RCC 7860 (cell line): ENCODE results near the gene MTG2.

ENCODE experiments used
- DNase-seq: peaks from one replicate; pipeline ENCODE4 v3.0.0-alpha.2; 2015; ENCODE audit warnings: low spot score
- FAIRE-seq: peaks from 2 replicates; lab custom pipeline; 2012; peaks lifted over from hg19 to GRCh38; lab: Jason Lieb, UNC

Gene MTG2

DNA sequence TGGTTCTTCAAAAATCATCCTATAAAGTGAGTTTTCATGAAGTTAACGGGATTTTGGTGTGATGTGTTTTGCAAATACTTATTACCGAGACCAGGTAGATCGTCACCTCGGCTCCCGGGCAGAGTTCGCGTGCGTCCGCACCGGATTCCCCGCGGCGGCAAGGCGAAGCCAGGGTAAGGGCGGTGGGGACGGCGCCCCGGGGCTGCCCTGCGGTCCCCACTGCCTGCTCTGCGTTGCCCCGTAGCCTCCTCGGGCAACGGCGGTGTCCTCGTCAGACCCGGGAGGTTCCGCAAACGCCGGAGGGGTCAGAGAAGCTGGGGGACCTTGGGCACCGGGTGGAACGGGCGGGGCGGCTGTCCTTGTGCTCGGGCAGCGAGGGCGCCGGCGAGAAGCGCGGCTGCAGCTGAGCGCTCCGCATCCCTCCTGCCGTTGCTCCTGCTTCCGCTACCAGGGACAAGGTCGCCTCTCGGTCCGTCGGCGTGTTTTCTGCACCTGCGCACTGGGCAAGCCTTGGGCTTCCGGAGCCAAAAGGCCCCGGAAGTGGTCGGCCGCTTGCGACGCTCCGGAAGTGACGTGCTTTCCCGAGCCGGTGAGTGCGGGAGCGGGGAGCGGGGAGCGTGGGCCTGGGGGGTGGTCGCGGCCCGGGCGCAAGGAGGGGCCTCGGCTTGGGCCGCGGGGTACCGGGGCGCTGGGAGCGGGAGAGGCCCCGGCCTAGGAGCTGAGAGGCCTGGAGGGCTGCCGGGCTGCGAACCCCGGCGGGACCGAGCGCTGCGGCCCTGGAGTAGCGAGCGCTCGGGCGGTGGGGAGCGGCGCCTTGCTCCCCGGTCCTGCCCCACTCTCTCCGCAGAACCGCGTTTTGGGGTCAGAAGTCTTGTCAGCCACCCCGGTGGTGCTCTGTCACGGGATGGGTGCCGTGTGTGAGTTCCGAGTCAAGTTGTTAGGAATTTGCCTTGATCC is at the start of gene MTG2:
Gene MTG2 (plus strand): TSS at position 560 of the 957 bp plus-strand sequence. CDS start 10,393 bp downstream, outside the sequence.
- DNase-seq (peak; percentile 94), FAIRE-seq (peak; percentile 20)

- DNase-seq: no peak
- no peak for FAIRE-seq
These were observed 49.6 kb upstream of the MTG2 start for GRCh38 chr20:62133051-62133845.

- FAIRE-seq: no peak
- DNase-seq: no peak
These were observed 49.0 kb upstream of the MTG2 start for GRCh38 chr20:62133864-62134263.

DNA sequence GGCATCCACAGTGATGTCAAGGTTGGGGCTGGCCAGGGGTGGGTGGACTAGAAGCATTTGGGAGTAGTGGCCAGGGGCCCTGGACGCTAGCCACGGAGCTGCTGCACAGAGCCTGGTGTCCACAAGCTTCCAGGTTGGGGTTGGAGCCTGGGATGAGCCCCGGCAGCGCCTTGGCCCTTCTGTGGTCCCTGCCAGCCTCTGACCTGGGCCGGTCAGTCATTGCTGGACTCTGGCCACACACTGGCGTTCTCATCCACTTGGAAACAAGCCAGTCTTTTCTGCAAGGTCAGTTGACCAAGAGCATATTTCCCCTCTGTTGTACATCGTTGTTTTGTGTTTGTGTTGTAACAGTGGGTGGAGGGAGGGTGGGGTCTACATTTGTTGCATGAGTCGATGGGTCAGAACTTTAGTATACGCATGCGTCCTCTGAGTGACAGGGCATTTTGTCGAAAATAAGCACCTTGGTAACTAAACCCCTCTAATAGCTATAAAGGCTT is 48.0 kb upstream of the MTG2 start:
- no peak for DNase-seq
- no peak for FAIRE-seq

DNA sequence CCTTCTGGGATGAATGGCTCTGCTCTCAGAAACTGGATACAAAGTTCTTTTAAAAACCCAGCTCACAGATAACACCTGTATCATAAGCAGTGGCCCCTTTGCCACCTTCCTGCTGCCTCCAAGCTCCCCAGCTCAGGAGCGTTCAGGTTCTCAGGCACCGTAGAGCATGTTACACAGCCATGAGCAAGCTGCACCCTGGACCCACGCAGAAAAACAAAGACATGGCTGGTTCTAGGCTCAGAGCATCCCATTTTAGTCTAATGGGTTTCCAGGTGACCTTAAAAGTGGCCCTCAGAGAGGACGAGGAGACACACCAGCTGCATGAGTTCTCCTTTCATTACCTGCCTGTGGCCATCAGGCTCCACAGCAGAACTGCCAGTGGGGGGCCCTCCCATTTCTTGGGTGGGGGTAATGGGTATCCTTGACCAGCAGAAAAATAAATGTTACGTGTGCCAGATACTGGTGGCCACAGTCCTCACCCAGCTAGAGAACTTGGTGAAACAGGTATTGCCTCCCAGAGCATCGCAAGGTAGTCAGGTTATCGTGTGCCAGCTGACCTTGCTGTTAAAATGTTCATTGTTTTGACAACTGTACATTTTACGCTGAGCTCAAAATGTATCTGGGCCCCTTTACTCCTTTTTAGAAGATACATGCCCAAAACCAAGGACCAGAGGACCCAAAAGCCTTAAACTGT is 47.1 kb upstream of the MTG2 start:
- FAIRE-seq: no peak
- DNase-seq: no peak

DNA sequence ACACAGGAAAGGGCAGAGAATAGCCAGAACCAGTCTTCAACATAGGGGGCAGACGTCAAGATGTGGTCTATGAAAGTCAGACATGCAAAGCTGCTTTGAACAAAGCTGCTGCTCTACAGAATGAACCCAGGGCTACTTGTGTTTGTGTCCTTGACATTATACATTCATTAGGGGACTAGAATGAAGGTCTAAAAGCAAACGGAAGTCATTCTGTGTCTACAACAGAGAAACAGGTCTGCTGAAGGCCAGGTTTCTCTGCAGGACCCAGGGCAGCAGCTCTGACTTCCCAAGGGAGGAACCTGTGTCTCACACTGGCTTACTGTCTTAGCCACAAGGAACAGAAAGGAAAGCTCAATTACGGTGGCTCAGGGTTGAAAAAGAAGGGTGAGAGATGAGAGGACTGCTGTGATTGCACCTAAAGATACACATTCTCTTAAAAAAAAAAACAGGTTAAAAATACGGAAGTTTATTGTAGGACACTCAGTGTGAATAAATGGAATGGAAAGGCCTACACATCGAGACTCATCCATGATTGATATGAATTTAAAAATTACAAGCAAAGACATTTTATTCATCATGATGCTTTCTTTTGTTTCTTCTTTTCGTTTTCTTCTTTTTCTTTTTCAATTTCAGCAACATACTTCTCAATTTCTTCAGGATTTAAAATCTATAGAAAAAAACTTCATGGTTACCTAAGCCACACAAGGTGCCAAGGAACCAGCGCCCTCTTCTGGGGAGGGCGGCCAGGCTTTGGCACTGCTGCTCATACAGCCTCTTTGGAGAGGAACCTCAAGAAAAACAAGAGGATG is 46.3 kb upstream of the MTG2 start:
- FAIRE-seq: no peak

DNA sequence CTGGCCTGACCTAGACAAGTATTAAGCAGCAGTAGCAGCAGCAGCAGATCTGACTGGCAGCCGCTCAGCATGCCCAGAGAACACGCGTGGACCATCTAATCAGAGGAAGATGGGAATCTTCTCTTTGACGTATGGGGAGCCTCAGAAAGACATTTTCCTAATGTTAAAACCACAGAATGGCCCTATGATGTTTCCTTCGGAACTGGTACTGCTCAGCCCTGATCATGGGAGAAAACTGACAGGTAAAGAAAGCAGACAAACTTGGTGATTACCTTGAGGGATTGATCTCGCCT is 45.8 kb upstream of the MTG2 start:
- DNase-seq: no peak
- FAIRE-seq: no peak

More for the DNA sequence above, 46.3 kb upstream of the MTG2 start:
- no peak for DNase-seq

DNA sequence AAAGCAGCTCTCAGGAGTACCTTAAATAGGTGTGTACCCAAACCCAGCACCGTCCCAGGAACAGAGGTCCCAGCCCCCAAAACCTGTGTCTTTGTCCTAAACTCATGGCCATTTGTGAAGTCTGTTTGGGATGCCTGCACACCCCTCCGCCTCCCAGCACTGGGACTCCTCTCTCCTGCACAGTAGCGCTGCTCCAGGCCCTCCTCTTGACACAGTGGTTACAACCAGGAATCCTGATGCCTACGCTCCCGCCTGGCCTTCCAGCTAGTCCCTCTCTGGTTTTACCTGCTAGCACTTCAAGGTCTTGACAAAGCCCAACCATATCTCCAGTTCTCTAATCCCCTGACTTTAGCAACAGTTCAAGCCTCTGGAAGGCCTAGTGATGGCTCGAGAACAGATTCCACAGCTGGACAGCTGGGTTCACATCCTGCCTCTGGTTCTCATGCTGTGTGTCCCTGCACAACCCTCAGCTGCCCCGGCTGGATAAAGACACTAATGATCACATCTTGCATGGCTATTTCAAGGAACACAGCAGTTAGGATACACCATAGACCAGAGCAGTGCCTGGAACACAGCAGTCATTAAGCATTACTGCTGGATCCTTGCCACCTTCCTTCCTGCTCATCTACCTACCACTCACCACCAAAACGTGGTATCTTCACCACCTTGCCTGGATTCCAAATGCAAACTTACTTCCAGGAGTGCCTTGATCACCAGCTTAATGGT is 45.2 kb upstream of the MTG2 start:
- no peak for FAIRE-seq

GRCh38 chr20:62138204-62138543 is 44.7 kb upstream of the MTG2 start:
- FAIRE-seq: no peak
- DNase-seq: no peak

More for the DNA sequence above, 45.2 kb upstream of the MTG2 start:
- DNase-seq: no peak

GRCh38 chr20:62138912-62139311 is 43.9 kb upstream of the MTG2 start:
- DNase-seq (no peak), FAIRE-seq (no peak)

DNA sequence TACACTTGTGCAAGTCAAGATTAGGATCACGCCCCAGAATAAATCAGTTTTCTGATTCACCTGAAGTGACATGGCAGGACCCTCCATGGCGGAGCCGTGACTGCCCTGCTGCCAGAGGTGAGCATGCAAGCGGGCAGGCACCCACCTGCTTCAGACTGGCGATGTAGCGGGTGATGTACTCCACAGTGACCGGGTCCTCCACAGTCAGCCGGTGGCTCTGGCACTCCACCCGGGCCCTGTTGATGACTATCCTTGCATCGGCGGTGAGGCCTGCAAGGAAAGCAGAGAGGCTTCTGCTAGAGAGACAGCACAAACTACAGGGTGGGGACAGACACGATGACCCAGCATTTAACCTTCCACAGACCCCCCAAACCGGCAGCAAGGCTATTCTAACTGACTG is 43.2 kb upstream of the MTG2 start:
- FAIRE-seq: no peak
- no peak for DNase-seq

DNA sequence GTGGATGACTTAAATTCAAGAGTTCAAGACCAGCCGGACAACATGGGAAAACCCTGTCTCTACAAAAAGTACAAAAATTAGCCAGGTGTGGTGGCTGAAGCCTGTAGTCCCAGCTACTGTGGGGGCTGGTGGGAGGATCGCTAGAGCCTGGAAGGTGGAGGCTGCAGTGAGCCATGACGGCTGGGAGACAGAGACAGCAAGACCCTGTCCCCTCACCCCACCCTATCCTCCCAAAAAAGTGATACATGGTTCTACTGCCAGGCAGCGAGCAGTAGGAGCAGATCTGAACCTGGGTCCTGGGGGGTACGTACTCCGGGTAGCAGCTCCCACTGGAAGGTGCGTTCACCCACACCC is 41.8 kb upstream of the MTG2 start:
- DNase-seq (no peak), FAIRE-seq (no peak)

- FAIRE-seq: no peak
- DNase-seq: no peak
These were observed 41.2 kb upstream of the MTG2 start for GRCh38 chr20:62141397-62142251.

DNA sequence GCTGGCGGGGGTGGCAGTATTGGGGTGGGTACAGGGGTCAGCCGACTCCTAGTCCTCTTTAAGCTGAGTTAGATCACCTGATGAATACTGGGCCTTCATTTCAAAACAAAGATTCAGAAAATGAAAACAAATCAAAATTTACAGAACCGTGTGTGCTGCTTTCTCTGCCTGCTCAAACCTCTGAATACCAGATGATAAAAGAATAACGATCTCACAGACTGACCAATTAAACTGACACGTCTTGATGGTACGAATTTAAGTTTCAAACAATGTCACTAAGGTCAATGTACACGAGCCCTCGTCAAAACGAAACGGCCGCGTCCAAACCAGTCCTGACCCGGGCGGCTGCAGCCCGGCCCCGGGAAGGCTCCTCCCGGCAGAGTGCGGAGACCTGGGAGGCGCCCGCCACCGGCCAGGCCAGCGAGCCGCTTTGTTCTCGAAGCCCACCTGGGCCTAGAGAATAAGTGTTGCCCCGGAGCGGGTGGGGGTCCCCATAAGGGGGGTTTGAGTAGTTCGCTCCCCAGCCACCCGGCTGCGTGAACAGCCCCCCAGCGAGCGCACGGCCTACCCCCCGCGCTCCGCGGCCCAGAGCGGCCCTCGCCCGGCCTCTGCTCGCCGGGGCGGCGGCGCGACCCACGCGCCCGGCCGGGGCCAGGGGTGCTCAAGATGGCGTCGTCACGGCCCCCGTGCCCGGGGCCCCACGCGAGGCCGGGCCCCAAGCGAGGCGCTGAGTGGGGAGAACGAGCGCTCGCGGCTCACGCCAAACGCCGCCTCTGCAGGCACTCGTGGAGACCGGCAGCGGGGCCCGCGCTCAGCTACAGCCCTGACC is 40.4 kb upstream of the MTG2 start:
- no peak for DNase-seq
- FAIRE-seq: no peak

GRCh38 chr20:62143081-62143956 is 39.5 kb upstream of the MTG2 start, which contains the start of the genes PSMA7 and SS18L1:
TSS of gene PSMA7 (minus strand) at chr20:62143394. CDS start at chr20:62143303, 91 bp downstream.
TSS of gene SS18L1 (plus strand) at chr20:62143769. CDS start at chr20:62143821, 52 bp downstream.
- peak; percentile 78 for DNase-seq
- no peak for FAIRE-seq

DNA sequence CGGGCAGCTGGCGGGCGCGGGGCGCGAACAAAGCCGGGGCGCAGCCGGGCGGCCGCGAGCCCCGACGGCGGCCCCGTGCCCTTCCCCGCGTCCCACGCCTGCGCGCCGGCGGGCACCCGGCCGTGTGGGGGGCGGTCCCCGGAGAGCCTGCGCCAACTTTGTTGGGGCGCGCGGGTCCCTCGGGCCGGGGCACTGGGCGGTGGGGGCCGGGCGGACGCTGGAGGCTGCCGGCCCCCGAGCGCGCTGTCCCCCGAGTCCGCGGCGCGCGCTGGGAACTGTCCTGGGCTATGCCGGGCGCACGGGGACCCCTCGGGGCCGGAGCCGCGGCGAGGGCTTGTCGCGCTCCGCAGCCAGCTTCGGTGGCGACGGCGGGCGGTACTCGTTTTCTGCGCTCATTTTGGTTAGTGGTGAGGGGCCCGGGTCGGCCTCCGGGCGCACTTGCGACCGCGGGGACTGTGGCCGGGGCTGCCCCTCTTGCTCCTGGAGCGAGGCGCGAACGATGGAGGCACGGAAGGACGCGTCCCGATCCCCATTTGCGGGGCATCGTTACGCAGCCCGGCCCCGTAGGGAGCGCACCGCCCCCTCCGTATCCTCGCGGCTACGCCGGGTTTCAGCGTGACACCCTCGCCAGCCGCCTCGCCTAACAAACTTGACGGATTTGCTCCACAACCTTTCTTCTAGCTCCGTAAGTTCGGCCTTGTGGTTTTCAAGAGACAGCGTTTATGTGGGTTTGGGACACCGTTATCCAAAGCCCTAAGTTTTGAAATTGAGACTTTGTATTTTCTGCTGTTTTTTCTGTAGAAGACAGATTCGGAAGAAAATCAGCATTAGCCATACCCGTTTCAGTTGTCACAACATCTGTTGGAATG is 38.6 kb upstream of the MTG2 start:
- FAIRE-seq (no peak), DNase-seq (no peak)
